ENCODE results near the gene PP2D1.
"Not testable (repeated sequence)": the region's sequence is repeated elsewhere in the genome, so short reads cannot be mapped to it uniquely, and the experiment has no call there.

The PP2D1 gene, protein sequence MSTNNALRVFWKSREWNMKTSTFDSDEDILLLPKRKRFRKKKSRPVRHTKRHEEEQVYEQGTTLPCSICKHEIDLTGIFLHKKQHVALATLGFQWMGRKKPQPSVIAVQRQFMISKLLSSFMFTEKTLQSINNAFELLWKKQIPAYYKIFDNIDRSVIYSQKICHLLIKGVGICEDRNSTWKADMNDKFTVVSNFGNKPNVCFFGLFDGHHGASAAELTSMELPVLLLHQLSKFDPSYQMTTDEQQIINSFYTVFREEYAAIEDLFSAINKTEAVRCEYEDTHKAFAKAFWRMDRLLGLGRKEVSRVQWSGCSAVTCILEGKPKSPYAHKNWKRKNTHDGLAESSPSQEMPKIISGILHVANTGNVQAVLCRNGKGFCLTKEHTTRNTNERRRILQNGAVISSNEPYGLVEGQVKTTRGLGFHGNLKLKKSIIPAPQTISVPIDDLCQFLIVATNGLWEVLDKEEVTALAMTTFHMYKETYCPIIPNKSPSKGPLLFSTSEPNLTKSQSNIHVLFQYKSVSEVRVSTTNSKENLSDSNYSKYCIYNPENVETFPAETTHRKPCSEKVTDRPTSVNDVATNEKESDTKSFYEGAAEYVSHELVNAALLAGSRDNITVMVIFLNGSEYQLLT

GRCh38 chr3:20012164-20012563 is at the start of gene PP2D1:
Gene PP2D1, minus strand, starts transcription at chr3:20012264. Its CDS starts 192 bp downstream, at chr3:20012072.
- FAIRE-seq = no peak

DNA sequence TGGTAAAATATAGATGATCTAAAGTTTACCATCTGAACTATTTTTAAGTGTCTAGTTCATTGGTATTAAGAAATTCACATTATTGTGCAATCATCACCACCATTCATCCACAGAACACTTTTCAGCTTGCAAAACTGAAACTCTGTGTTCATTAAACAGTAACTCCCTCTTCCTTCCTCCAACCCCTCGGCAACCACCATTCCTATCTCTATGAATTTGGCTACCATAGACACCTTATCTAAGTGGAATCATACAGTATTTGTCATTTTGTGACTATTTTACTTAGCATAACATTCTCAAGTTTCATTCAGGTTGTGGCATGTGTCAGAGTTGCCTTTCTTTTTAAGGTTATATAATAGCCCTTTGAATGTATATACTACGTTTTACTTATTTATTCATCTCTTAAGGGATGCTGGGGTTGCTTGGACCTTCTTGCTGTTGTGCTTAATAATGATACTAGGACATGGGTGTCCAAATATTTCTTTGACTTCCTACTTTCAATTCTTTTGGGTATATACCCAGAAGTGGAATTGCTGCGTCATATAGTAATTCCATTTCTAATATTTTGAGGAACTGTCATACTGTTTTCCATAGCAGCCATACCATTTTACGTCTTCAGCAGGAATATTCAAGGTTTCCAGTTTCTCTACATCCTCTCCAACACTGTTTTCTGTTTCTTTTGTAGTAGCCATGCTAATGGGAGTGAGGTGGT is 49.1 kb upstream of the PP2D1 start:
- FAIRE-seq = no peak

- no peak for FAIRE-seq
These were observed 47.9 kb upstream of the PP2D1 start for GRCh38 chr3:20059929-20060328.

DNA sequence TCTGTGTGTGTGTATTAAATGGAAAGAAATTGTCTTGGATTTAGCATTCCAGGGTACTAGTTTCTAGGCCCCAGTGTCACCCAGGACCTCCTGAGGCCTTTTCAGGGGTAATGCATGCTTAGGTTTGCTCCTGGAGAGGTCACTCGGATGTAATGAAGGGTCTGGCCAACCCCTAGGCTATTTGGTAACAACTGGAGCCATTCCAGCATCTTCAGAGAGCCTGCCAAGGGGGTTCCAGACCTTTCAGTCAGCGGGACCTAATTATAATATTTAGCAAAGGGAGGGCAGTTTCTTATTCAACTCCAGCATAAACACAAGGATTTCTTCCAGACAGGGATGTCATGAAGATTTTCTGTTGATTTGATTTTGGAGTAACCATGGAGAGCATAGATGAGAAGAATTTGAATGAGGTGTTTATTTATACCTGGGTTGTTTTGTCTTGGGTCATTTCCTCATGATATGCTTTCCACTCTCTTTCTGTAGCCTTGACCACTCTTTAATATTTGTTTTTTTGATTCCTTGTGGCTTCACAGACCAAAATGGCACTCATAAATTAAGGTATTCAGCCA is 45.6 kb upstream of the PP2D1 start:
- FAIRE-seq = no peak

DNA sequence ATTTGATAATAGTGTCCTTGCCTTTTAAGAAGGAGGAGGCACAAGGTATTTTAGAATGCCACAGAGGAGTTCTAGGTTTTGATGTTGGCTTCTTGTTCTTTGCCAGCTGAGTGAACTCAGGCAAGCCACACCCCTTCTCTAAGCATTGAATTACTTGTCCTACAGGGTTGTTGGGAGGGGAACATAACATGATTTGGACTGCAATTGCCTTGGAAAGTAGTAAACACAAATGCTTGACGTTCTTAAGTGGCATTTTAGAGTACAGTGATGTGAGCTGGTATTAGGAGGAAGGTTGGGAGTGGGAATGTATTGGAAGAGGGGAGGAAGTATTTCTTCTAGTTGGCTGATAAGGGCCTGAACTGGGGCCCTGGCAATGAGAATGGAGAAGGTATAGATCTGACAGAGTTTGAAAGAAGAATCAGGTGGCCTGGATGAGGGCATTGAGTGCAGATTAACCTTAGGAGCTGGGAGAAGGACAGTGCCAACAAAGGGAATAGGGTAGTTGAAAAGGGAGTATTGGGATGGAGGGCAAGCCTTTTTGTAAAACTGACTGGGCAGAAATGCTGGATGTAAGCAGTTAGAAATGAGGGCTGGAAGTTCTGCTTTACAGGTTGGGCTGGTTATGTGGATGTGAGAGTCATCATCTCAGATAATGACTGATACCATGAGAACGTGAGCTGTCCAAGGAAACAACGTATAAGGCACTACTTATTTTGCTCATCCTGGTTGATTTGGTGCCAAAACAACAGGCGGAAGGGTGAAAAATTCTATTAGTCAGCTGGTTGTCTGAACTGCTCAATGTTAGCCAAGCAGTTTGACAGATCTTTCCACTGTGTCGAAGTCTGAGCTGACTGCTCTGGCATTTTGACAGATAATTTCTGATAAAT is 44.9 kb upstream of the PP2D1 start:
- peak; percentile 41 for FAIRE-seq

GRCh38 chr3:20055842-20056241 is 43.8 kb upstream of the PP2D1 start:
- FAIRE-seq = no peak

GRCh38 chr3:20055020-20055775 is 43.1 kb upstream of the PP2D1 start:
- peak; percentile 45 for FAIRE-seq

DNA sequence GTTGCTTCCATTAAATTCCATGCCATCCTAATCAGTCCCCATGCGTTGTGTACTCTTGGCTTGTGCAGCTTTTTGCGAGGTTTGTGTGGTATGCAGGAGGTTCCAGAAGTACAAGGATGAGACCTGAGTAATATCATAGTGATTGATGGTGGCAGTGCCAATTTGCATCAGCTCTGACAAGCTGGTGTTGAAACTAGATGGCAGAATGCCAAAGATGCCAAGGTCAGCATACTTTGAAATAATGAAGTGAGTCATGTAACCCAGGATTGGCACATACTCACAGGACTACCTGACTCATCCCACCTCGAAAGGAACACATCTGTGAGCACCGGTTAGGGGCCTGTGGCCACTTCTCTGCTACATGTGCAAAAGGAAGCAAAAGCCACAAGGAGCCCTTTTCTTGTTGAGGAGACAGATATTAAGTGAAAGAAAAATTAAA is 42.5 kb upstream of the PP2D1 start:
- FAIRE-seq = no peak

DNA sequence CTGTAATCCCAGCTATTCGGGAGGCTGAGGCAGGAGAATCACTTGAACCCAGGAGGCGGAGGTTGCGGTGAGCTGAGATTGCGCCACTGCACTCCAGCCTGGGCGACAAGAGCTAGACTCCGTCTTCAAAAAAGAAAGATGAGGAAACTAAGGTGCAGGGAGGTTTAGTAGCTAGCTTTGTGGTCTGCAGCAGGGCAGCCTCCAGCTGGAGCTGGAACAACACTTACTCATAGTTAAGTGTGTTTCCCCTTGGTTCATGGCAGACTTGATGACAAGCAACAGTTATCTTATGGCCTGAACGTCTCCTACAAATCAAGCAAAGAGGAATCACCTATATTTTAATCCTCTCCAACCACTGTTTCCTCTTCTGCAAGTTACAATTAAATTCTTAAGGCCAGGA is 40.8 kb upstream of the PP2D1 start:
- no peak for FAIRE-seq

- no peak for FAIRE-seq
These were observed 39.2 kb upstream of the PP2D1 start for GRCh38 chr3:20051123-20051806.

GRCh38 chr3:20047976-20048883 is 36.2 kb upstream of the PP2D1 start:
- peak; percentile 66 for FAIRE-seq

DNA sequence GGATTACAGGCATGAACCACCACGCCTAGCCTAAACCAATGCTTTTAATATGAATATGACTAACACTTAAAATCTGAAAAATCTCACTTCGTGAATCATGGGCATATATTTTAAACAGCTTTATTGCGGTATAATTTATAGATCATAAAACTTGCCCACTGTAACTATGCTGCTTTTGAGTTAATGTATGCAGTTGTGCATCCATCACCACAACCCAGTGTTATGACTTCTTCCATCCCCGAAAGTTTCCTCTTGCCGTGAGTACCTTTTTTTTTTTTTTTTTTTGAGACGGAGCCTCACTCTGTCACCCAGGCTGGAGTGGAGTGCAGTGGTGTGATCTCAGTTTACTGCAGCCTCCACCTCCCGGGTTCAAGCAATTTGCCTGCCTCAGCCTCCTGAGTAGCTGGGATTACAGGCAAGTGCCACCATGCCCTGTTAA is 35.3 kb upstream of the PP2D1 start:
- no peak for FAIRE-seq

DNA sequence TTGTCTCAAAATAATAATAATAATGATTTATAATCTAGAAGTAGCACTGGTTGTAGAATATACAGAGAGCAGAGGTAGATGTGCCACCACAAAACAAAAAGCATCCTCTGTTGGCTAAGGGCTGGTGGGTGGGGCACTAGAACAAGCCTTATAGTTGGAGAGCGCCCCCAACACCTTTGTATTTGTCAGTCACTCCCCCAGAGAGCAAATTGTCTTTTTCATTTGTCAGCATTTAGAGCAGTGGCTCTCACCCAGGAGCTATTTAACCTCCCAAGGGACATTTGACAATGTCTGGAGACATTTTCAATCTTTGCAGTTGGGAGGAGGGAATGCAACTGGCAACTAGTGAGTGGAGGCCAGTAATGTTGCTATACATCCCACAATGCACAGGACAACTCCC is 34.5 kb upstream of the PP2D1 start:
- no peak for FAIRE-seq

GRCh38 chr3:20045141-20045540 is 33.1 kb upstream of the PP2D1 start:
- not testable (repeated sequence) for FAIRE-seq

- FAIRE-seq = no peak
These were observed 31.8 kb upstream of the PP2D1 start for GRCh38 chr3:20043825-20044224.

DNA sequence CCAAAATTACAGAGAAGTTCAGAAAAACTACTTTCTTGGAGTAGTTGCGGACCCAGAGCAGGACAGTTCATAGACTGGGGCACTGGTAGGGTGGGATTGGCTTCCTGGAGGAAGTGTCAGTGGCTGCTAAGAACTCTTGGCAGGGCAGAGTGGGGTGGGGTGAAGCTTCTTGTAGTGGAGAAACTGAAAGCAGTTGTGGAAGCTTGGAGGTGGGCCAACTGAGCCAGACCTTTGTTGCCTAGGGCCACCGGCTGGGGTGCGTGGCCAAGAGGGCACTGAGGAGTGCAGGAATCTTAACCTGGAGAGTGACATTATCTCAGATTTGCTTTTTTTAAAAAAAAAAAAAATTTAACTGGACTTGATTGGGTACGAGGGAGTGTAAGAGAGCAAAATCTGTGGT is 31.3 kb upstream of the PP2D1 start:
- FAIRE-seq = no peak

DNA sequence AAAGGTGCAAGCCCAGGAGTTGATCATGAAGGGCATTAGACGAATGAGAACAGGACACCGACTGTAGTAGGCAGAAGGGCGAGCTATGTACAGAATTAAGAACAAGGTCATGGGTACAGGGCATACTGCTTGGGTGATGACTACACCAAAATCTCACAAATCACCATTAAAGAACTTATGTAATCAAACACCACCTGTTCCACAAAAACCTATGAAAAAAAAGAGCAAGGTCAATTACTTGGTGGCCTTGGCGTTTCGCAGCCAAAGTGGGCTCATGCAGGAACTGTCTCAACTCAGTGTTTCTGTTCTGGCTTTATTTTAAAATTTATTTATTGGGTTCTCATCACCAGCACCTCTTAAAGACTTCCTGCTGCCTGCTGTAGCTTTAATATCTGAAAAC is 30.3 kb upstream of the PP2D1 start:
- no peak for FAIRE-seq

GRCh38 chr3:20041197-20041780 is 29.2 kb upstream of the PP2D1 start:
- FAIRE-seq = no peak

GRCh38 chr3:20040548-20041196 is 28.6 kb upstream of the PP2D1 start:
- no peak for FAIRE-seq

All from islet of Langerhans (tissue), 1 donor.